22Rv1 (cell line): ENCODE results near the gene SOX10.

Source experiments
- CTCF ChIP-seq: fragments of 450-650 bp; IDR thresholded peaks from 2 replicates; pipeline ENCODE4 v1.5.1; 2017; ENCODE audit warnings: mild to moderate bottlenecking
- ZFX ChIP-seq: fragments of 450-650 bp; IDR thresholded peaks from 2 replicates; pipeline ENCODE4 v1.6.1; 2017; ENCODE audit warnings: antibody characterized with exemption, borderline replicate concordance

GRCh38 chr22:37932401-37932800 is 52.0 kb downstream of the SOX10 start:
- TF ChIP-seq CTCF (no peak), ZFX (no peak)
